ENCODE results near the gene PCBP3. TPM values are rescaled to one million over a fixed set of nuclear protein-coding genes. Genes with fewer than 3 reads are reported as not detected.

The PCBP3 gene
- total RNA-seq, 1 donor from 2014 or later: 8.2 TPM

DNA sequence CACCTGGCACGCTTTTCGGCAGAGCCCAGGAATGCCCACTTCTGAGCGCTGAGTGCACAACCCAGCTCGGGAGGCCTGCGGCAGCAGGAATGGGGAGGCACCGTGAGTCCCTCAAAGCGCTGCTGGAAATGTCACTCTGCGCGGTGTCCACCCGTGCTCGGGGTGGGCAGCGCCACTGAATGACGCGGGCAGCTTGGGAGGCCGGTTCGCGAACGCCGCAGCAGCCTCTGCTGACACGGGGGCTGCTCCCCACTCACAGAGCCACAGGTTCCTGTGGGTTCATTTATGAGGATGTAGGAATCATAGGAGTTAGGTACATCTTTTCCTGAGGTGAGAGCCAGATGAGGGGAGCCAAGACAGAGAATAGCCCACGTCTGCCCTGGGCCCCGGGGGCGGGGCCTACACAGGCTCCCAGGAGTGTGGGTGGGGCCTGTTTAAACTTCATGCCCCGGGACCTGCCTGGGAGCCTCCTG lies 191.3 kb downstream of the PCBP3 start:
- intact Hi-C loops (cut with micrococcal nuclease): no loop called here
- H3K36me3 Mint-ChIP-seq (ENCODE audit: low read depth): peaks cover 3% of the 10 kb centered on the region
- peaks cover 7% of the 10 kb centered on the region for H3K9me3 Mint-ChIP-seq
- no peaks in the 10 kb centered on the region for H3K27me3 Mint-ChIP-seq (ENCODE audit: insufficient read depth)
- DNase-seq (ENCODE audit: low spot score): no peak
- H3K4me1 Mint-ChIP-seq (ENCODE audit: low read depth): no peaks in the 10 kb centered on the region
- no peak overlapping the region for H3K4me3 Mint-ChIP-seq
- H3K27ac Mint-ChIP-seq: no peak overlapping the region

DNA sequence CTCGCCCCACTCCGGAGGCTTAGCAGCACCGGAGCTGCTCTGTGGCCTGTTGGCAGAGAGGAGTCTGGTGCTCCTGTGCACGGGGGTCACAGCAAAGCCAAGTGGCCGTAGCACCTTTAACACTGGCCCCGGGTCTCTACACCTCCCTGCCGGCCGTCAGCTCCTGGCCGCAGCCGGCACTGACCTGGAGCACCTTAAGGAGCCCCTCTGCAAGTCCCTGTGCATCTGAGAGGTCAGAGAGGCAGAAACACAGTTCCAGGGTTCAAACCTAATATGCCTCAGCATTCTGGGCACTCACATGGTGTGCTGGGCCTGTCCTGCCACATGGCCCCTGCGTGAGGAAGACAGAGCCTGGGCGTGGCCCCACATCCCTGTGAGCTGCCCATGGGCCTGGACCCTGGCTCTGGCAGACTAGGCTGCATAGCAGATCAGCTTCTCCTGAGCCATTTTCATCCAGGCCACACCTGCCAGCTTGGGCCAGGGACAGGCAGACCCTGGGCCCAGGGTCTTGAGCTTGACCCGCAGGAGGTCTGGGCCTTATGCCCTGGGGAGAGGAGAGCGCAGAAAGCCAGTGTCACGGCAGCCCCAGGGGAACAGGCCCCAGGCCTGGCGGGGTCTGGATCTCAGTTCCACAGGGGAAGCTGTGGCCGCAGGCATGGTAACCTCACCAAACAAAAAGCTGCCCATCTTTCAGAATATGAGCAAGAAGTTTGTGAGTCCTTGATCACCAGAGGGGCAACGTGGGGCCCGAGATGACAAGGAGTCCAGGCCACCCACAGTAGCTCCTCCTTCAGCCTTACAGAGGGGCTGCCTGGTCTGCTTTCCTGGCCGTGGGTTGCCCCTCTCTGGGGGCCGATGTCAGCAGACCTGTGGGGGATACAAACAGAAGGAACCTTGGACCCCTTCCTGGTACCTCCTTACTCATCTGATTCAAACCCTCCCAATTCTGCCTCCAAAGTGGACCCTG lies 192.1 kb downstream of the PCBP3 start:
- Mint-ChIP-seq H3K36me3 (ENCODE audit: low read depth) (peaks cover 3% of the 10 kb centered on the region), H3K4me3 (no peak overlapping the region), H3K4me1 (ENCODE audit: low read depth) (no peaks in the 10 kb centered on the region), H3K9me3 (peaks cover 7% of the 10 kb centered on the region), H3K27me3 (ENCODE audit: insufficient read depth) (no peaks in the 10 kb centered on the region), H3K27ac (no peak overlapping the region)
- DNase-seq (ENCODE audit: low spot score): no peak
- intact Hi-C loops (cut with micrococcal nuclease): no loop called here

DNA sequence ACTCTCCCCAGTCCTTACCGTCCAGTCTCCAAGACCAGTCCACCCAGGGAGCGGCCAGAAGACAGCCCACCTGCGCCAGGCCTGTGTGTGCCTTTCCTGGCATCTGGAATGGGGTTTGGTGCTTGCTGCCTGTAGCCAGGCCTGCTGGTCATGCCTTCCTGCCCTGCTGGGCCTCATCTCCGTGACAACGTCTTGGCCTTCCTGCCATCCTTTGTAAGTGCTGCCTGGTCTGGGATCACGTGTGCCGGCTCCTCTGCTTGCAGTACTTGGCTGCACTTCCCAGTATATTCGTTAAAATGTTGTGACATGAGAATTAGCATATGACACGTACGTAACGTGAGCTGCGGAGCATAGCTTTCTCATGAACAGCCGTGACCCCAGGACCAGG lies 192.7 kb downstream of the PCBP3 start:
- no peak for DNase-seq (ENCODE audit: low spot score)
- Mint-ChIP-seq H3K27ac (no peak overlapping the region), H3K4me1 (ENCODE audit: low read depth) (no peaks in the 10 kb centered on the region), H3K4me3 (no peak overlapping the region), H3K27me3 (ENCODE audit: insufficient read depth) (no peaks in the 10 kb centered on the region), H3K36me3 (ENCODE audit: low read depth) (peaks cover 3% of the 10 kb centered on the region), H3K9me3 (peaks cover 10% of the 10 kb centered on the region)
- intact Hi-C loops (cut with micrococcal nuclease): no loop called here

DNA sequence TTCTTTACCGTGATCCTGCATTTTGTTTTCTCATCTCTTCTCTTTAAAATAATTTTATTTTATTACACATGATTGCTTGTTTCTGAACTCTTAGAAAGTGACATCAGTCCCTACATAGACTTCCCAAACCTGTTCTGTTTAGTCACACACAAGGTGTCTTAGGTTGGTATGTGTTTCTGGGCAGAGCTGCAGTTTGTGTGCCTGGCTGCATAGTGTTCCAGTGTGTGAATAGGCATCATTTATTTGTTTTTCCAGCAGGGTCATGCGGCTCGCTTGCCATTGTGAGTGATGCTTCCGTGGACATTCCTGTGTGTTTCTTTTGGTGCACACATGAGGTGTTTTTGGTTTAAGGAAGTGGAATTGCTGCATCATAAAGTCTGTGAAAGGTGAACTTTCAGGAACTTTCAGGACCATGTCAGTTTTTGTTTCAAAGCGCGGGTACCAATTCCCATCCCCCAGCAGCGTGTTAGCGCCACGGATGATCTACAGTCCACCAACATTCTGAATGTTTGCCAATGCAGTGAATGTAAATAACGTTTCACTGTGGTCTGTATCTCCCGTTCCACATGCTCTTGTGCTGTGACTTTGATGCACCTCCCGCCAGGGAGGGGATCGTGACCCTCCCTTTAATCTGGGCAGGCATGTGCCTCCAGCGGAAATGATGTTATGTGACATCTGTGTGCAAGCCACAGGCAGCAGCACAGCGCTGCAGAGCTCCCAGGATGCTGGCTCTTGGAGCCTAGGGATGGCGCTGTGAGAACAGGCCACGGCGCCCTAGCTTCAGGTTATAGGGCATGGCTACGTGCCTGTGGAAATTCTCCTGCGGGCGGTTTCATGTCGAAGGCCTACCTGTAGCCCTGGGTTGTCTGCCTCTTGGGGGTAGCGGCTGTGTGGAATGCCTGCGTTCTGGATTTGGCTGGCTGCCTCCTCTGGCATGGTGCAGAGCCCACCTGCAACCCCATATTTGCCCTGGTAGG lies 193.5 kb downstream of the PCBP3 start:
- no peak overlapping the region for H3K27ac Mint-ChIP-seq
- H3K4me3 Mint-ChIP-seq: no peak overlapping the region
- DNase-seq (ENCODE audit: low spot score): no peak
- peaks cover 14% of the 10 kb centered on the region for H3K9me3 Mint-ChIP-seq
- H3K4me1 Mint-ChIP-seq (ENCODE audit: low read depth): no peaks in the 10 kb centered on the region
- intact Hi-C loops (cut with micrococcal nuclease): no loop called here
- H3K27me3 Mint-ChIP-seq (ENCODE audit: insufficient read depth): no peaks in the 10 kb centered on the region
- peaks cover 3% of the 10 kb centered on the region for H3K36me3 Mint-ChIP-seq (ENCODE audit: low read depth)

DNA sequence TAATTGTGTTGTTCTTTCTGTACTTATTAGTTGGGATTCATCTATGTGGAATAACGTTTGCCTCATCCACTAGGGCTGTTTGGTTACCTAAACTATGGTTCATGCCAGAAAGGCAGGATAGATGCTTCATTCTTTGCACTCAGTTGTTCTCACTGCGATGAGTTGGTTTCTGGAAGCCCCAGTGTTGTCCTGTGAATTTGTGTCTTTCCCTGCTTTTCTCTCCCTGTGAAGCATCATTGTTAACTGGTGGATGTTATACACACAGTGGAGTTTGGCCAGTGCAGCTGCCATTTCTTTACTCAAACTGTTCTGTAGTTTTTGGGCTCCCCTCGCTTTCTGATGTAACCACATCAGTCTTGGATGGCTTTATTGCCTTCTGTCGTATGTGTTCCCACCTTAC lies 194.4 kb downstream of the PCBP3 start:
- no peaks in the 10 kb centered on the region for H3K36me3 Mint-ChIP-seq (ENCODE audit: low read depth)
- no peak overlapping the region for H3K27ac Mint-ChIP-seq
- no peaks in the 10 kb centered on the region for H3K27me3 Mint-ChIP-seq (ENCODE audit: insufficient read depth)
- peaks cover 7% of the 10 kb centered on the region for H3K9me3 Mint-ChIP-seq
- H3K4me3 Mint-ChIP-seq: no peak overlapping the region
- intact Hi-C loops (cut with micrococcal nuclease): no loop called here
- no peak for DNase-seq (ENCODE audit: low spot score)
- H3K4me1 Mint-ChIP-seq (ENCODE audit: low read depth): no peaks in the 10 kb centered on the region

DNA sequence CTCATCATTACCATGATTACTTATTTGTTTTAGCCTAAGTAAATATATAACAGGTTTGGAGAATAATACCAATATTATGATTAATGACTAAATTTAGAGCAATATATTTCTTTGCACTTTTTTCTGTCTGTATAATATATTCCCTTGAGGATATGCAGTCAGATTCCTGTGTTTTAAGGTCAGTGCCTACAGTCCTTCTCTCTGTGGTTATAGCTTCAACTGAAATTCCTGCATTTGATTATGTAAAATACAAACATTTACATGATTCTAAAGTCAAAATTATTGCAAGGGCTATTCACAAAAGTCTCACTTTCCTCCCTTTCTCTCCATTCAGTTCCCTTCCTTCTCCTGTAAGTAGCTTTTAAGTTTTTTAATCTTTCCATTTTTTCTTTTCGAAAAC lies 195.1 kb downstream of the PCBP3 start:
- H3K4me1 Mint-ChIP-seq (ENCODE audit: low read depth): no peaks in the 10 kb centered on the region
- H3K27me3 Mint-ChIP-seq (ENCODE audit: insufficient read depth): no peaks in the 10 kb centered on the region
- peaks cover 7% of the 10 kb centered on the region for H3K9me3 Mint-ChIP-seq
- DNase-seq (ENCODE audit: low spot score): no peak
- no peaks in the 10 kb centered on the region for H3K36me3 Mint-ChIP-seq (ENCODE audit: low read depth)
- H3K4me3 Mint-ChIP-seq: no peak overlapping the region
- H3K27ac Mint-ChIP-seq: no peak overlapping the region
- intact Hi-C loops (cut with micrococcal nuclease): no loop called here

DNA sequence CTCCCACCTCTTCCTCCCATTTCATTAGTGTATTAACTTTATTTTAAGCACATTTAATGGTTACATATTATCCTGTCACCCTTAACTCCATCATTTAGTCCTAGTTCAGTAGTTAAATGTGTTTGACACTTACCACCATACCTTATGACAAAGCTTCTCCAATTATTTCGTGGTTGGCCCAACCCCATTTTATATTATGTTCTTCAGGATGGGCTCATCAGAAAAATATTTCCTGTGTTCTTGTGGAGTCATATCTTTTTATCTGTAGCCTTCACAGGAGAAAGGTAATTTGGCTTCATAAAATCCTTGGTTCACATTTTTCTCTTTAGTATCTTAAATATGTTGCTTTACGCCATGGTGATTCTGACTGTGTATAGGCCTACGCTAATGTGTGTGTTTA lies 195.7 kb downstream of the PCBP3 start:
- no peak for DNase-seq (ENCODE audit: low spot score)
- Mint-ChIP-seq H3K4me3 (no peak overlapping the region), H3K27me3 (ENCODE audit: insufficient read depth) (no peaks in the 10 kb centered on the region), H3K9me3 (peaks cover 7% of the 10 kb centered on the region), H3K4me1 (ENCODE audit: low read depth) (no peaks in the 10 kb centered on the region), H3K36me3 (ENCODE audit: low read depth) (no peaks in the 10 kb centered on the region), H3K27ac (no peak overlapping the region)
- intact Hi-C loops (cut with micrococcal nuclease): no loop called here

DNA sequence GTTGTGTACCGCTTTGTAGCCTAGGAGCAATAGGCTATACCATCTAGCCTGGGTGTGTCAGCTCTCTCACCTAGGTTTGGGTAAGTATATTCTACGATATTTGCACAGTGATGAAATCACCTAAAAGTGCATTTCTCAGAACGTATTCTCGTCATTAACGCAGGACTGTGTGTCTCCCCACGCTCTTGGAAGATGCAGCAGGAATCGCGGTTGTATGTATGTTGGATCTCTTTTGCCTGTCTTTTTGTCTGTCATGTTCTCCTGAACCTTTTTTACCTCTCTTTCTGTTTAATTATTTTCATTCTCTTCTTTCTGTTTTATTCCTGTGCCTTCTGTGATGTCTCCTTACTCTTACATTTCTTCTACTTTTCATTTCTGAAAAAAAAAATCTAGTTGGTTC lies 197.5 kb downstream of the PCBP3 start:
- H3K27me3 Mint-ChIP-seq (ENCODE audit: insufficient read depth): no peaks in the 10 kb centered on the region
- H3K4me1 Mint-ChIP-seq (ENCODE audit: low read depth): no peaks in the 10 kb centered on the region
- intact Hi-C loops (cut with micrococcal nuclease): no loop called here
- no peaks in the 10 kb centered on the region for H3K36me3 Mint-ChIP-seq (ENCODE audit: low read depth)
- peaks cover 7% of the 10 kb centered on the region for H3K9me3 Mint-ChIP-seq
- no peak for DNase-seq (ENCODE audit: low spot score)
- H3K4me3 Mint-ChIP-seq: no peak overlapping the region
- no peak overlapping the region for H3K27ac Mint-ChIP-seq

DNA sequence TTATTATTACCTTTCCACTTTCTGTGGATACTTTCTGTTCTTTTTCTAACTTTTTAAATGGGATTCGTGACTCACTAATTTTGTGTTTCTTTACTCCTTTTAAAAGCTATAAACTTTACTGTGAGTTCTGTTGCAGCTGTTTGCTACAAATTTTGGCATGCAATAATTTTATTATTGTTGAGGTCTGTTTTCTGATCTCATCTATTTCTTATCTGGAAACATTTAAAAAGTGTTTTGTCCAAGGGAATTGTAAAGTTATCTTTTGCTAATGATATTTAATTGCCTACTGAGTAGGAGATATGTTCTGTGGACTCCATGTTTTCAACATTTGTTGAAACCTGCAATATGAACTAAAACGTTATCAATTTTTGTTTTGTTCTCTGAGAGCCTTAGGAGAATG lies 199.9 kb downstream of the PCBP3 start:
- no peak overlapping the region for H3K27ac Mint-ChIP-seq
- H3K27me3 Mint-ChIP-seq (ENCODE audit: insufficient read depth): no peaks in the 10 kb centered on the region
- no peaks in the 10 kb centered on the region for H3K4me1 Mint-ChIP-seq (ENCODE audit: low read depth)
- DNase-seq (ENCODE audit: low spot score): no peak
- H3K4me3 Mint-ChIP-seq: no peak overlapping the region
- peaks cover 7% of the 10 kb centered on the region for H3K9me3 Mint-ChIP-seq
- no peaks in the 10 kb centered on the region for H3K36me3 Mint-ChIP-seq (ENCODE audit: low read depth)
- intact Hi-C loops (cut with micrococcal nuclease): no loop called here

DNA sequence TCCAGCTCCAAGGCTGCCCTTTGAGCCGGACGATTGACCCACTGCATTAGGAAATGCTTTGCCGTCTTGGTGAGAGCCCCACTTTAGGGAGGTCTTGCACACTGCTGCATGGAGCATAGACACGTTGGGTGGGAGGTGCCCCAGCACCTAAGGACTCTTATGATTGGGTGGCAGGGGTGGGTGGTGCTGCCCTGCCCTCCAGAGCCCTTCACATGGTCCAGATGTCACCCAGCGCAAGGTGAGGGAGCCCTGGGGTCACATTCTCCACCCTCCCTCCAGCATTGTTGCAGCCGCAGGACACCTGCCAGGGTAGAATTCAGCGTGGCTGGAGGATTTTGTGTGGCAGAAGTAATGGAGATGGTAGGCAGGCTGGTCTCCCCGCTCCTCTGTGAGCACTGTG lies 200.7 kb downstream of the PCBP3 start:
- no peaks in the 10 kb centered on the region for H3K4me1 Mint-ChIP-seq (ENCODE audit: low read depth)
- no peaks in the 10 kb centered on the region for H3K36me3 Mint-ChIP-seq (ENCODE audit: low read depth)
- H3K27ac Mint-ChIP-seq: no peak overlapping the region
- intact Hi-C loops (cut with micrococcal nuclease): no loop called here
- H3K27me3 Mint-ChIP-seq (ENCODE audit: insufficient read depth): no peaks in the 10 kb centered on the region
- no peak for DNase-seq (ENCODE audit: low spot score)
- peaks cover 7% of the 10 kb centered on the region for H3K9me3 Mint-ChIP-seq
- H3K4me3 Mint-ChIP-seq: no peak overlapping the region

DNA sequence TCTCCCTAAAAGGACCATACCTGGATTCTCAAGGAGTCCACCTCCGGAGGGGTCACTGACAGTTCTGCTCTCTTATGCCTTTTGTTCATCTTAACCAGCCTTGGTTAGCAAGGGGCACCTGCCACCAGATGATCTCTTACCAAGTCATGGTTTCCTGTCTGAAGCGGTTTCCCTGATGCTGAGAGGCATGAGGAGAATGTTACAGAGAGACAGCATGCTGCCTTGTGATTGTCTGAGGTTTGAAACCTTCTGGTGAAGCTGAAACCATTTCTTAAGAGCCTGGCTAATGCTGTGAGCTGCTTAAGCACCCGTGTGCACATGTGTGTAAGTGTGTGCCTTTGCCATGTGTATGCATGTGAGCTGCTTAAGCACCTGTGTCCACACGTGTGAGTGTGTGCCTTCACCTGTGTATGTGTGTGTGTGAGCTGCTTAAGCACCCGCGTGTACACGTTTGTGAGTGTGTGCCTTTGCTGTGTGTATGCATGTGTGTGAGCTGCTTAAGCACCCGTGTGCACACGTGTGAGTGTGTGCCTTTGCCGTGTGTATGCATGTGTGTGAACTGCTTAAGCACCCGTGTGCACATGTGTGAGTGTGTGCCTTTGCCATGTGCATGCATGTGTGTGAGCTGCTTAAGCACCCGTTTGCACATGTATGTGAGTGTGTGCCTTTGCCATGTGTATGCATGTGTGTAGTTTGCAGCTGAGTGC lies 201.7 kb downstream of the PCBP3 start:
- Mint-ChIP-seq H3K36me3 (ENCODE audit: low read depth) (no peaks in the 10 kb centered on the region), H3K9me3 (peaks cover 7% of the 10 kb centered on the region), H3K27ac (no peak overlapping the region), H3K27me3 (ENCODE audit: insufficient read depth) (no peaks in the 10 kb centered on the region), H3K4me3 (no peak overlapping the region), H3K4me1 (ENCODE audit: low read depth) (no peaks in the 10 kb centered on the region)
- intact Hi-C loops (cut with micrococcal nuclease): no loop called here
- no peak for DNase-seq (ENCODE audit: low spot score)

DNA sequence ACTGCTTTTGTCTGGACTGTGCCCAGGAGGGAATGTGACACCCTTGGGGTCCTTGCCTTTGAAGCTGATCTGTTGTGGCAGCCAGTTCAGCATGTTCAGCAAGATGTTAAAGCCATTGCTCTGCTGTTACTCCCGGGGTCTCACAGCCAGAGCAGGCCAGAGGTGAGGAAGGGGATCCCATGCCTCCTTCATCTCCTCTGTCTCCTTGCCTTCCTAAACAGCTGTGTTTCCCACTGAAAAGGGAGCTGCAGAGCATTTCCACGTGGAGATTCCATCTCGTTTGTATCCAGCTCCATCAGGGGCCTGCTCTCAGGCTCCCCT lies 202.2 kb downstream of the PCBP3 start:
- no peak for DNase-seq (ENCODE audit: low spot score)
- Mint-ChIP-seq H3K9me3 (peaks cover 7% of the 10 kb centered on the region), H3K36me3 (ENCODE audit: low read depth) (no peaks in the 10 kb centered on the region), H3K27me3 (ENCODE audit: insufficient read depth) (no peaks in the 10 kb centered on the region), H3K4me3 (no peak overlapping the region), H3K4me1 (ENCODE audit: low read depth) (no peaks in the 10 kb centered on the region), H3K27ac (no peak overlapping the region)
- intact Hi-C loops (cut with micrococcal nuclease): no loop called here

All from activated T-helper 1 cell treated with anti-CD3 and anti-CD28 coated beads, Interleukin-12 subunit alpha, Interleukin-12 subunit beta, Interleukin-2, Interleukin-4 antibody, amounts not matched to agents 30 ng/mL and 10 ng/mL and 1 ng/mL, durations not matched to agents 14 hours and 24 hours and 36 hours (primary cell).